Muscle layer of duodenum (tissue), 2 donors: Measurements from ENCODE around the gene F13B.
"Not testable (repeated sequence)": the region's sequence is repeated elsewhere in the genome, so short reads cannot be mapped to it uniquely, and the experiment has no call there.

Experiments
- H3K27ac ChIP-seq: one replicate; pipeline ENCODE4 v1.7.0; 2013; ENCODE audit warnings: mild to moderate bottlenecking, low read length
- H3K27me3 ChIP-seq: one replicate; pipeline ENCODE4 v1.7.0; 2013; ENCODE audit warnings: low read depth, mild to moderate bottlenecking, control low read depth, low read length
- H3K36me3 ChIP-seq, 2 donors: one replicate each; pipeline ENCODE4 v1.7.0; 2013; ENCODE audit warnings: low read length in 2 of 2, control low read depth in 1 of 2, mild to moderate bottlenecking in 1 of 2; ENCODE audit not compliant: insufficient read depth in 2 of 2, control insufficient read depth in 1 of 2
- H3K4me1 ChIP-seq, 2 donors: one replicate each; pipeline ENCODE4 v1.7.0; 2013; ENCODE audit warnings: low read length in 2 of 2, mild to moderate bottlenecking in 2 of 2, control low read depth in 1 of 2, moderate library complexity in 1 of 2; ENCODE audit not compliant: insufficient read depth in 2 of 2, control insufficient read depth in 1 of 2
- H3K4me3 ChIP-seq, 2 donors: one replicate each; pipeline ENCODE4 v1.7.0; 2013; ENCODE audit warnings: low read length in 2 of 2, low read depth in 1 of 2, mild to moderate bottlenecking in 1 of 2
- H3K9me3 ChIP-seq, 2 donors: one replicate each; pipeline ENCODE4 v1.7.0; 2013; ENCODE audit warnings: low read length in 2 of 2, control low read depth in 1 of 2, mild to moderate bottlenecking in 1 of 2; ENCODE audit not compliant: control insufficient read depth in 1 of 2
- donor health status: healthy.

Gene F13B

DNA sequence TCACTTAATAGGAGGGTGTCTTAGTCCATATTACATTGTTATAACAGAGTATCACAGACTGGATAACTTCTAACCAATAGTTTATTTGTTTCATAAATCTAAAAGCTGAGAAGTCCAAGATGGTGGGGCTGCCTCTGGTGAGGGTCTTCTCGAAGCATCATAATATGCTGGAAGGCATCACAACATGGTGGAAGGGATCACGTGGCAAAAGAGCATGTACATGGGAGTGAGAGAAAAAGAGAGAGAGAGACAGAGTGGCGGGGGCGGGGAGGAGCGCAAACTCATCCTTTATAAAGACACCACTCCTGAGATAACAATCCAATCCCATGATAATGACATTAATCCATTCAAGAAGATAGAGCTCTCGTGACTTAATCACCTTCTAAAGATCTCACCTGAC lies 58.2 kb downstream of the F13B start:
- Histone ChIP-seq H3K9me3 (peaks cover 0 to 7% of the 10 kb centered on the region in 2 donors), H3K27me3 (no peaks in the 10 kb centered on the region), H3K27ac (no peak overlapping the region), H3K4me1 (no peaks in the 10 kb centered on the region), H3K4me3 (no peak overlapping the region), H3K36me3 (no peaks in the 10 kb centered on the region)

DNA sequence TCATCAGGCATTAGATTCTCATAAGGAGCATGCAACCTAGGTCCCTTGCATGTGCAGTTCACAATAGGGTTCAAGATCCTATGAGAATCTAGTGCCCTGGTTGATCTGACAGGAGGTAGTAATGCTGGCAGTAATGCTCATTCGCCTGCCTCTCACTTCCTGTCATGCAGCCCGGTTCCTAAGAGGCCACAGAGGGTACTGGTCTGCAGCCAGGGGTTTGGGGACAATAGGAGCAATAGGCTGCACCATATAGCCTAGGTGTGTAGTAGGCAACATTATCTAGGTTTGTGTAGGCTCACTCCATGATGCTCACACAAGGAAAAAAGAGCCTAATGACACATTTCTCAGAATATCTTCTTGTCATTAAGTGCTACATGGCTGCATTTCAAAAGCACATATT lies 63.9 kb downstream of the F13B start:
- Histone ChIP-seq H3K27ac (no peak overlapping the region), H3K27me3 (no peaks in the 10 kb centered on the region), H3K4me3 (no peak overlapping the region), H3K4me1 (no peaks in the 10 kb centered on the region), H3K9me3 (no peaks in the 10 kb centered on the region), H3K36me3 (no peaks in the 10 kb centered on the region)

DNA sequence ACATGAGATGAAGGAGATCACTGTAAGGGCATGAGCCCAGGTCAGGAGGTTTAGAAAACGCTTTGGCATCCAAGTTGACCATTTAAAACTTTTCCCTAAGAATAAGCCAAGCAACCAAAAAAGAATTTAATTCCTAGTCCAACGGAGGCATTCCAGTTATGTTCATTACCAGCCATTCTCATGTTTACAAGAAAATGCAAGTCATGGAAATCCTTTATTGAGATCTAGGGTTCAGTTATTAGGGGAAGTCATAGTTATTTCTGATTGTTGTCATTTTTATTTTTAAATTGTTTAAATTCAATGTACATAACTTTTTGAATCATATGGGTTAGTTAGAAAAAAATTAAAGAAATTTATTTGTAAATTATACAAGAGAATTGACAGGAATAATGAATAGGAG lies 65.2 kb downstream of the F13B start:
- no peaks in the 10 kb centered on the region for H3K9me3 ChIP-seq
- no peaks in the 10 kb centered on the region for H3K4me1 ChIP-seq
- no peaks in the 10 kb centered on the region for H3K27me3 ChIP-seq
- no peak overlapping the region for H3K4me3 ChIP-seq
- no peak overlapping the region for H3K27ac ChIP-seq
- no peaks in the 10 kb centered on the region for H3K36me3 ChIP-seq

DNA sequence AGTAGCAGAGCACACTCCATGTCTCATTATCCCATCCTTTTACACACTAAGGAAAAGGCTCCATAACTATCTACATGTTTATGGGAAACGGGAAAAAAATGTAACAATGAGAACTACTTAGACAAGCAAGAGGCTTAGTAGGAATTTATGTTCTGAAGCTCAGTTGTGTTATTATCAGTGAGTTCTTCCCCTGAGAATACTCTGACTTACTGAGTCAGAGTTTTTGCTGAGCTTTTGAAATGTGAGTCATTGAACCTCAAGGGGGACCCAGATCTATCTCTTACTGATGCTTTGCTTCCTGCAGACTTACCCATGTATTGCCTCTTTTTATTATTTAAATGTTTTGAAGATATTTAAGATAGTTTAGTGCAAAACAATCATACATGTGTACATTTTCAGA lies 69.6 kb downstream of the F13B start:
- no peaks in the 10 kb centered on the region for H3K36me3 ChIP-seq
- no peaks in the 10 kb centered on the region for H3K9me3 ChIP-seq
- no peaks in the 10 kb centered on the region for H3K4me1 ChIP-seq
- no peak overlapping the region for H3K4me3 ChIP-seq
- H3K27me3 ChIP-seq, result no peaks in the 10 kb centered on the region
- H3K27ac ChIP-seq, result no peak overlapping the region

DNA sequence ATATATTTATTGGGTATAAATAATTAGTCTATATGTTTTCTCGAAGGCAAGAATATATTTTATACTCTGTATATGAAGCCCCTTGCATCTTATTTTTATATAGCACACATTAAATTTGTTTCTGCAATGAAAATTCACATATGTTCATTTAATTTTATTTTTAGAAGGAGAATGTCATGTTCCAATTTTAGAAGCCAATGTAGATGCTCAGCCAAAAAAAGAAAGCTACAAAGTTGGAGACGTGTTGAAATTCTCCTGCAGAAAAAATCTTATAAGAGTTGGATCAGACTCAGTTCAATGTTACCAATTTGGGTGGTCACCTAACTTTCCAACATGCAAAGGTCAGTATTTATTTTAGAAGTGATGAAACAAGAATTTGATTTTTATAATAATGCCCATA lies 73.1 kb downstream of the F13B start:
- no peaks in the 10 kb centered on the region for H3K36me3 ChIP-seq

DNA sequence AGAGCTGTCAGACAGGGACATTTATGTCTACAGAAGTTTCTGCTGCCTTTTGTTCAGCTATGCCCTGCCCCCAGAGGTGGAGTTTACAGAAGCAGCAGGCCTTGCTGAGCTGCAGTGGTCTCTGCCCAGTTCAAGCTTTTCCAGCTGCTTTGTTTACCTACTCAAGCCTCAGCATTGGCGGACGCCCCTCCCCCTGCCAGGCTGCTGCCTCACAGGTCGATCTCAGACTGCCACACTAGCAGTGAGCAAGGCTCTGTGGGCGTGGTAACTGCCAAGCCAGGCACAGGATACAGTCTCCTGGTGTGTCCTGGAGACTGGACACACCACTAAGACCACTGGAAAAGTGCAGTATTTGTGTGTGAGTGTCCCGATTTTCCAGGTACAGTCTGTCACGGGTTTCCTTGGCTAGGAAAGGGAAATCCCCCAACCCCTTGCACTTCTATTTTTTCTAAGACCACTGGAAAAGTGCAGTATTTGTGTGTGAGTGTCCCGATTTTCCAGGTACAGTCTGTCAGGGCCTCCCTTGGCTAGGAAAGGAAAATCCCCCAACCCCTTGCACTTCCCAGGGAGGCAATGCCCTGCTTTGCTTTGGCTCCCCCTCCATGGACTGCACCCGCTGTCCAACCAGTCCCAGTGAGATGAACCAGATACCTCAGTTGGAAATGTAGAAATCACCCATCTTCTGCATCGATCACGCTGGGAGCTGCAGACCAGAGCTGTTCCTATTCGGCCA lies 75.0 kb downstream of the F13B start:
- H3K4me3 ChIP-seq, H3K4me1 ChIP-seq, H3K27me3 ChIP-seq, H3K27ac ChIP-seq, H3K9me3 ChIP-seq, H3K36me3 ChIP-seq: not testable (repeated sequence)

More for the DNA sequence above, 73.1 kb downstream of the F13B start:
- Histone ChIP-seq H3K27me3 (no peaks in the 10 kb centered on the region), H3K27ac (no peak overlapping the region), H3K9me3 (no peaks in the 10 kb centered on the region), H3K4me1 (no peaks in the 10 kb centered on the region), H3K4me3 (no peak overlapping the region)
